HG03565 (cell line): ENCODE data around the gene REM2.

Experiments used
- ATAC-seq: cut with Tn5 transposase; IDR thresholded peaks from one replicate; pipeline ENCODE4 v1.9.1; 2021; ENCODE audit warnings: mild to moderate bottlenecking, moderate library complexity; ENCODE audit not compliant: unreplicated experiment

Gene REM2, protein sequence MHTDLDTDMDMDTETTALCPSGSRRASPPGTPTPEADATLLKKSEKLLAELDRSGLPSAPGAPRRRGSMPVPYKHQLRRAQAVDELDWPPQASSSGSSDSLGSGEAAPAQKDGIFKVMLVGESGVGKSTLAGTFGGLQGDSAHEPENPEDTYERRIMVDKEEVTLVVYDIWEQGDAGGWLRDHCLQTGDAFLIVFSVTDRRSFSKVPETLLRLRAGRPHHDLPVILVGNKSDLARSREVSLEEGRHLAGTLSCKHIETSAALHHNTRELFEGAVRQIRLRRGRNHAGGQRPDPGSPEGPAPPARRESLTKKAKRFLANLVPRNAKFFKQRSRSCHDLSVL

GRCh38 chr14:22883173-22883976, at the start of gene REM2:
REM2 (plus strand) TSS chr14:22883222; CDS start chr14:22883288, 66 bp downstream.
- no peak for ATAC-seq

GRCh38 chr14:22835505-22835904, 47.5 kb upstream of the REM2 start:
- no peak for ATAC-seq

- ATAC-seq = no peak
Observed at GRCh38 chr14:22836301-22837113, 46.5 kb upstream of the REM2 start, which contains the start of gene MMP14. MMP14 (plus strand) TSS chr14:22836585; CDS start chr14:22836818, 233 bp downstream.

DNA sequence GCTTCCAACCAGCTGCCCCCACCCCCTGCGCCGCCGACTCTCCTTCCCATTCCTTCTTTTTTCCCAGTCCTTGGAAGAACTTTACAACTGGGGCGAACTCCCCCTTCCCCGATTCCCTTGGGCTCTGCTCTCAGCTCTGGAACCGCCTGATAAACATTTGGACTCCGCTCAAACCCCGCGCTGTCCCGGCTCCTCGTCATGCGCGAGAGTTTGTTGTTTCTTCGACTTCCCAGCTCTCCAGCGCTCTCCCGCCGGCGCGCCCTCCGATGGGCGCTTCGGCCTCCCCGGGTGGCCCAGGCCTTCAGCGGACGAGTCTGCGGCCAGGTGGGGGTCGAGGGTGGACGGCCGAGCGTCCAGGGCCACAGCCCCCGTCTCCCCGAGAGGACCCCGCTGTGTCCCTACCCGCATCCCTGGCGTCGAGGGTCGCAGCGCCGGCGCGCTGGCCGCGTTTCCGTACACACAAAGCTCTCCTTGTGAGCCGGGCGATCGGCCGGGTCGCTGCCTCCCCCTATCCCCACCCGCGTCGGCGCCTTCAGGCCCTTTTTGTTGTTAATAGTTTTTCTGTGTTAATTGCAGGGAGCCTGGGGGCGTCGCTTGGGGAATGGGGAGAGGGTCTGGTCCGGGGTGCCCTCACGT, 45.8 kb upstream of the REM2 start:
- no peak for ATAC-seq

- ATAC-seq = no peak
Observed at GRCh38 chr14:22837750-22838538, 45.1 kb upstream of the REM2 start.

DNA sequence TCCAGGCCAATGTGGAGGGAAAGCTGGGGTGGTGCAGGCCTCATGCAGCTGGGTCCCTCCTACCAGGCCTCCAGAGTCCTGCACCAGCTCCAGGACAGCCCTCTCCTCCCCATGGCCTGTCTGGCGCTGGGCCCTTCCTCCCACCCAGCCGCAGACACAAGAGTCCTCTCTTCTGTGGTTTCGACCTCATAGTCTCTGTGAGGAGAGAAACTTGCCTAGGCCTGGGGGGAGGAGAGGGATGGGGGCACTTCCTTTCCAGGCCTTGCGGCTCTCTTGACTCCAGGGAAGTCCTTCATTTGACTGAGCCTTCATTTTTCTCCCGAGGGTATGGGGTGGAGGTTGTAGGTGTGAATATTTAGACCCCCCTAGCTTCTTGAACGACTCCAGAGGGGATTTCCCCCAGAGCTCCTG, 44.4 kb upstream of the REM2 start:
- no peak for ATAC-seq

- no peak for ATAC-seq
Observed at GRCh38 chr14:22839159-22839779, 43.8 kb upstream of the REM2 start.

DNA sequence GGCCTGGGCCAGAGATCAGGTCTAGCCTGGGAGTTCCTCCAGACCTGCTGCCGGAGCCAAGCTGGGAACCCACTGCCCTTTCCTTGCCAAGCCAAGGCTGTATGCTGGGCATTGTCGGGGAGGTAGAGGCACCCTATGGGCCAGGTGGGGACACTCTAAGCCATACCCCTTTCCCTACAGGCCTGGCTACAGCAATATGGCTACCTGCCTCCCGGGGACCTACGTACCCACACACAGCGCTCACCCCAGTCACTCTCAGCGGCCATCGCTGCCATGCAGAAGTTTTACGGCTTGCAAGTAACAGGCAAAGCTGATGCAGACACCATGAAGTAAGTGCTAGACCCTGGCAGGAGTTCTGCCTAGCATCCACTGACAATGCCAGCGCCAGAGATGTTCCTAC, 41.7 kb upstream of the REM2 start:
- no peak for ATAC-seq

- ATAC-seq = no peak
Observed at GRCh38 chr14:22841769-22842168, 41.3 kb upstream of the REM2 start.

DNA sequence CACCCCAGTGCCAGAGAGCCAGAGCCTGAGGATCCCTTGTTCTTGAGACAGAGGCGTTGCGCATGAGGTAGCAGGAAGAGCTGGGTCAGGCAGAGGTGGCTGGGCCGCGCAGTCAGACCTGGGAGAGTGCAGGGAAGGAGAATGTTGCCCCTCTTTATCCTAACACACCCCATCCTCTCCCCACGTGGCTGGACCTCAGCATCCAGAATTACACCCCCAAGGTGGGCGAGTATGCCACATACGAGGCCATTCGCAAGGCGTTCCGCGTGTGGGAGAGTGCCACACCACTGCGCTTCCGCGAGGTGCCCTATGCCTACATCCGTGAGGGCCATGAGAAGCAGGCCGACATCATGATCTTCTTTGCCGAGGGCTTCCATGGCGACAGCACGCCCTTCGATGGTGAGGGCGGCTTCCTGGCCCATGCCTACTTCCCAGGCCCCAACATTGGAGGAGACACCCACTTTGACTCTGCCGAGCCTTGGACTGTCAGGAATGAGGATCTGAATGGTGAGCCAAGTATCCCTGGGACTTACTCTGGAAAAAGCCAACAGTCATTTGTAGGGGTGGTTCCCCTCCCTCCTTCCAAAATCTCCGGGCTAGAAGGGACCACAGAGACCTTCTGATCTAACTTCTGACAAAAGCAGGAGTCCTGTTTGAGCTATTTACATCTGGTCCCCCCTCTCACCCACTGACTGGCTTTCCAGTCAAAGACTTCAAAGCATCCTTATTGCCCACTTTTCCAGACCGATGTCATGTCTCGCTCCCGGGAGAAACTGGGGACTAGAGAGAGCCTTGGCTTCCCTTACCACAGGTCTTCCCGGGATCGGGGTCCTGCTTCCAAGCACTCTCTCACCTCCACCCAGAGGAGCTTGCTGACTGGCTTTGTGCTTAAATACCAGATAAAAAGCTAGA, 40.6 kb upstream of the REM2 start:
- ATAC-seq = no peak

DNA sequence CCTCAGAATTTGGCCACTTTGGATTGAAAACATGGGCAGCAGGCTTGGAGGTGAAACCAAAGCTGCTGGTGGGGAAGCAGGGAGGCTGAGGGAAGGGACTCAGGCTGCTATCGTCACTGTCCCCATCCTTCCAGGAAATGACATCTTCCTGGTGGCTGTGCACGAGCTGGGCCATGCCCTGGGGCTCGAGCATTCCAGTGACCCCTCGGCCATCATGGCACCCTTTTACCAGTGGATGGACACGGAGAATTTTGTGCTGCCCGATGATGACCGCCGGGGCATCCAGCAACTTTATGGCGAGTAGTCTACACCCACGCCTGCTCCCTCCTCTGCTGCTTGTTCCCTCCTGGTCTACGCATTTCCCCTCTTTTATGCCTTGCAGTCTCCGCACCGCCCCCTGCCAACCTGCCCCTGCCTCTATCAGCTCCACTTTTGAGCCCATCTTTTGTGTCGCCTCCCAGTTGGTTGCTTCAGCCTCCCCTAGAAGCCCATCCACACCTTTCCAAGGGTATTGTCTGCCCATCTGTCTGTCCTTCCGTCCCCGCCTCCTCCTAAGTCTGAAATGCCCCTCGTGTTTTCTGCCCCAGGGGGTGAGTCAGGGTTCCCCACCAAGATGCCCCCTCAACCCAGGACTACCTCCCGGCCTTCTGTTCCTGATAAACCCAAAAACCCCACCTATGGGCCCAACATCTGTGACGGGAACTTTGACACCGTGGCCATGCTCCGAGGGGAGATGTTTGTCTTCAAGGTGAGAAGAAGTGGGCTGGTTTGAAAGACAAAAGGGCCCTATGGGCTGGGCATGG, 39.7 kb upstream of the REM2 start:
- ATAC-seq = no peak

DNA sequence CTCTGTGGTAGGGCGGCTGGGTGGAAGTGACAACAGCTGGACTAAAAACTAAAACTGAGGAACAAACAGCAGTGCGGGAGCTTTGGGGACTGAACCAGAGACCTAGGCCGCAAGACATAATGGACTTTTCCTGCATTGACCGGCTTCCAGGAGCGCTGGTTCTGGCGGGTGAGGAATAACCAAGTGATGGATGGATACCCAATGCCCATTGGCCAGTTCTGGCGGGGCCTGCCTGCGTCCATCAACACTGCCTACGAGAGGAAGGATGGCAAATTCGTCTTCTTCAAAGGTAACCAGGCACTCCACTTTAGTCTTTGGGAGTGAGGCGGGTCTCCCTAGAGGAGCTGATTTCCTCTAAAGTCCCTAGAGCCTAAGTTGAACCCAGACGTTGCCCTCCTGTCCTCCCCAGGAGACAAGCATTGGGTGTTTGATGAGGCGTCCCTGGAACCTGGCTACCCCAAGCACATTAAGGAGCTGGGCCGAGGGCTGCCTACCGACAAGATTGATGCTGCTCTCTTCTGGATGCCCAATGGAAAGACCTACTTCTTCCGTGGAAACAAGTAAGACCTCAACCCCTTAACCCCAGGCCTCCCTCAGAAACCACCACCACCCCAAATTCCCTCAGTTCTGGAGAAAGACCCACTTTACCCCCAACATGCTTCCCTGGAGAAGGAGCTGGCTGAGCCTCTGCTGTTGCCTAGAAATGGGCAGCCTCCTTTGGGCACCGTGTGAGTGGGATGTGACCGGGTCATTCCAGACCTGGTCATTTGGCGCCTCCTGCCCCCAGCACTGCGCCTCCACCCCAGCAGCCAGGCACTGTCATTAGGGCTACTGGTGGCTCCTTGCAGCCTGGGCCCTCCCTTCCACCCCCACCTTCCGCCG, 38.6 kb upstream of the REM2 start:
- no peak for ATAC-seq

DNA sequence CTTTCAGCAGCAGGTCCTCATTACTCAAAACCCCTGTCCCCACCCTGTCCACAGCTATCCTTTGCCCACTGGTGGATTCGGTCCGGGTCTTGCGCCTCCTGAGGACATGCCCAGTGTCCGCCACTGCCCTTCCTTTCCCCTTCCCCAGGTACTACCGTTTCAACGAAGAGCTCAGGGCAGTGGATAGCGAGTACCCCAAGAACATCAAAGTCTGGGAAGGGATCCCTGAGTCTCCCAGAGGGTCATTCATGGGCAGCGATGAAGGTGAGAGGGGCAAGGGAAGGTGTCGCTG, 38.0 kb upstream of the REM2 start:
- ATAC-seq = no peak

- ATAC-seq = no peak
Observed at GRCh38 chr14:22845821-22846625, 37.0 kb upstream of the REM2 start.

DNA sequence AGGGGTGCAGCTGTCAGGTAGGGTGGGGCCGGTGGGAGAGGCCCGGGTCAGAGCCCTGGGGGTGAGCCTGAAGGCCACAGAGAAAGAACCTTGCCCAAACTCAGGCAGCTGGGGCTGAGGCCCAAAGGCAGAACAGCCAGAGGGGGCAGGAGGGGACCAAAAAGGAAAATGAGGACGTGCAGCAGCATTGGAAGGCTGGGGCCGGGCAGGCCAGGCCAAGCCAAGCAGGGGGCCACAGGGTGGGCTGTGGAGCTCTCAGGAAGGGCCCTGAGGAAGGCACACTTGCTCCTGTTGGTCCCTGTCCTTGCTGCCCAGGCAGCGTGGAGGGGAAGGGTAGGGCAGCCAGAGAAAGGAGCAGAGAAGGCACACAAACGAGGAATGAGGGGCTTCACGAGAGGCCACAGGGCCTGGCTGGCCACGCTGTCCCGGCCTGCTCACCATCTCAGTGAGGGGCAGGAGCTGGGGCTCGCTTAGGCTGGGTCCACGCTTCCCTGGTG, 36.2 kb upstream of the REM2 start:
- ATAC-seq = no peak
